Mammary epithelial cell (primary cell): Measurements from ENCODE around the gene MAPK14.

Source experiments
- EZH2 ChIP-seq: IDR thresholded peaks from 2 replicates; pipeline ENCODE4 v1.6.1; 2012; ENCODE audit warnings: low read length, inconsistent platforms, borderline replicate concordance
- TF ChIP-seq, protein P1 (sequence below), 2 donors: IDR thresholded peaks in 1 of 2; conservative IDR thresholded peaks in 1 of 2; 2 replicates each; pipeline ENCODE4 v1.5.1; 2011 to 2012; ENCODE audit warnings: inconsistent platforms in 2 of 2, low read length in 2 of 2, mild to moderate bottlenecking in 2 of 2, control low read depth in 1 of 2, low read depth in 1 of 2; ENCODE audit not compliant: insufficient read depth in 1 of 2; ENCODE audit errors: extremely low read depth in 1 of 2

DNA sequence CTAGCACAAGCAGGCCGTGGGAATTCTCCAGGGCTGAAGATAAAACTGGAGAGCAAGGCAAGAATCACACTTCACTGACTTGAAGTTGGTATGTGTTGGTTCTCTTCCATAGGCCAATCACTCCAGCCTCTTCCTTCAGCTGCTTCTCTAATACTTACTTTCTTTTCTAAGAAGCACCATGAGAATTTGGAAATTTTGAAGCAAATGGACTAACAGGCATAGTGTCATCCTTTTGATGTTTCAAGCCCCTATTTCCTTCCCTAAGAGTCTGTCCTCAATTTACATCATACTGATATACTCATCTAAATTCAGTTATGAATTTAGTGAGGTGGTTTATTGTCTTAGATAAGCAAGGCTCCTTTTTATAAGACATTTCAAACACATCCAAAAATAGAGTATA is 27.2 kb upstream of the MAPK14 start:
- no peak for TF ChIP-seq EZH2
- TF ChIP-seq, protein P1, sequence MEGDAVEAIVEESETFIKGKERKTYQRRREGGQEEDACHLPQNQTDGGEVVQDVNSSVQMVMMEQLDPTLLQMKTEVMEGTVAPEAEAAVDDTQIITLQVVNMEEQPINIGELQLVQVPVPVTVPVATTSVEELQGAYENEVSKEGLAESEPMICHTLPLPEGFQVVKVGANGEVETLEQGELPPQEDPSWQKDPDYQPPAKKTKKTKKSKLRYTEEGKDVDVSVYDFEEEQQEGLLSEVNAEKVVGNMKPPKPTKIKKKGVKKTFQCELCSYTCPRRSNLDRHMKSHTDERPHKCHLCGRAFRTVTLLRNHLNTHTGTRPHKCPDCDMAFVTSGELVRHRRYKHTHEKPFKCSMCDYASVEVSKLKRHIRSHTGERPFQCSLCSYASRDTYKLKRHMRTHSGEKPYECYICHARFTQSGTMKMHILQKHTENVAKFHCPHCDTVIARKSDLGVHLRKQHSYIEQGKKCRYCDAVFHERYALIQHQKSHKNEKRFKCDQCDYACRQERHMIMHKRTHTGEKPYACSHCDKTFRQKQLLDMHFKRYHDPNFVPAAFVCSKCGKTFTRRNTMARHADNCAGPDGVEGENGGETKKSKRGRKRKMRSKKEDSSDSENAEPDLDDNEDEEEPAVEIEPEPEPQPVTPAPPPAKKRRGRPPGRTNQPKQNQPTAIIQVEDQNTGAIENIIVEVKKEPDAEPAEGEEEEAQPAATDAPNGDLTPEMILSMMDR (conservative IDR thresholded peaks at IDR 0.05 in 1 of 2, IDR thresholded peaks at IDR 0.05 in 1 of 2; ENCODE audit: extremely low read depth in 1 of 2, insufficient read depth in 1 of 2, low read depth in 1 of 2, low read length in 2 of 2) = no peak
